Neuron (in vitro differentiated cells): ENCODE data around the gene CCDC6.

Experiments used
- H2AFZ ChIP-seq: one replicate; pipeline ENCODE4 v1.6.1; 2013; ENCODE audit warnings: low read depth, mild to moderate bottlenecking, inconsistent platforms, low read length, moderate library complexity
- H3K27me3 ChIP-seq: one replicate; pipeline ENCODE4 v1.6.1; 2013; ENCODE audit warnings: low read length; ENCODE audit not compliant: insufficient read depth
- H3K36me3 ChIP-seq: one replicate; pipeline ENCODE4 v1.6.1; 2013; ENCODE audit warnings: low read length; ENCODE audit not compliant: insufficient read depth
- H3K4me1 ChIP-seq: one replicate; pipeline ENCODE4 v1.6.1; 2013; ENCODE audit warnings: low read length; ENCODE audit not compliant: insufficient read depth
- H3K4me3 ChIP-seq: 2 replicates; pipeline ENCODE4 v1.5.1; 2013; ENCODE audit warnings: mild to moderate bottlenecking, low read length, moderate library complexity
- H3K9me3 ChIP-seq: one replicate; pipeline ENCODE4 v1.6.1; 2013; ENCODE audit warnings: low read length

CCDC6 gene

GRCh38 chr10:59823751-59824150 lies 82.6 kb downstream of the CCDC6 start:
- peaks cover 15% of the 10 kb centered on the region for H3K9me3 ChIP-seq
- H3K27me3 ChIP-seq, result no peaks in the 10 kb centered on the region
- no peak overlapping the region for H2AFZ ChIP-seq
- no peaks in the 10 kb centered on the region for H3K4me1 ChIP-seq
- H3K36me3 ChIP-seq, result peaks cover 6% of the 10 kb centered on the region
- no peak overlapping the region for H3K4me3 ChIP-seq

GRCh38 chr10:59823111-59823510 lies 83.2 kb downstream of the CCDC6 start:
- no peaks in the 10 kb centered on the region for H3K27me3 ChIP-seq
- no peak overlapping the region for H2AFZ ChIP-seq
- H3K4me3 ChIP-seq, result no peak overlapping the region
- no peaks in the 10 kb centered on the region for H3K4me1 ChIP-seq
- peaks cover 6% of the 10 kb centered on the region for H3K36me3 ChIP-seq
- peaks cover 15% of the 10 kb centered on the region for H3K9me3 ChIP-seq

- Histone ChIP-seq H3K4me3 (no peak overlapping the region), H3K27me3 (no peaks in the 10 kb centered on the region), H2AFZ (no peak overlapping the region), H3K9me3 (peaks cover 15% of the 10 kb centered on the region), H3K4me1 (no peaks in the 10 kb centered on the region), H3K36me3 (peaks cover 3% of the 10 kb centered on the region)
Measured at GRCh38 chr10:59820471-59820870, 85.9 kb downstream of the CCDC6 start.

GRCh38 chr10:59819683-59820082 lies 86.7 kb downstream of the CCDC6 start:
- Histone ChIP-seq H3K27me3 (no peaks in the 10 kb centered on the region), H2AFZ (no peak overlapping the region), H3K4me3 (no peak overlapping the region), H3K4me1 (no peaks in the 10 kb centered on the region), H3K36me3 (peaks cover 3% of the 10 kb centered on the region), H3K9me3 (peaks cover 15% of the 10 kb centered on the region)

- H3K36me3 ChIP-seq, result peaks cover 3% of the 10 kb centered on the region
- no peak overlapping the region for H2AFZ ChIP-seq
- no peaks in the 10 kb centered on the region for H3K27me3 ChIP-seq
- peaks cover 15% of the 10 kb centered on the region for H3K9me3 ChIP-seq
- H3K4me1 ChIP-seq, result peaks cover 3% of the 10 kb centered on the region
- no peak overlapping the region for H3K4me3 ChIP-seq
Measured at GRCh38 chr10:59819265-59819664, 87.1 kb downstream of the CCDC6 start.

- no peaks in the 10 kb centered on the region for H3K27me3 ChIP-seq
- H3K4me3 ChIP-seq, result no peak overlapping the region
- no peak overlapping the region for H2AFZ ChIP-seq
- H3K9me3 ChIP-seq, result peaks cover 7% of the 10 kb centered on the region
- peaks cover 3% of the 10 kb centered on the region for H3K36me3 ChIP-seq
- peaks cover 5% of the 10 kb centered on the region for H3K4me1 ChIP-seq
Measured at GRCh38 chr10:59817773-59818172, 88.6 kb downstream of the CCDC6 start.

- no peak overlapping the region for H2AFZ ChIP-seq
- peaks cover 5% of the 10 kb centered on the region for H3K4me1 ChIP-seq
- H3K27me3 ChIP-seq, result no peaks in the 10 kb centered on the region
- H3K9me3 ChIP-seq, result peaks cover 3% of the 10 kb centered on the region
- H3K36me3 ChIP-seq, result peaks cover 23% of the 10 kb centered on the region
- H3K4me3 ChIP-seq, result no peak overlapping the region
Measured at GRCh38 chr10:59814878-59815277, 91.5 kb downstream of the CCDC6 start.

GRCh38 chr10:59812519-59813122 lies 93.7 kb downstream of the CCDC6 start:
- Histone ChIP-seq H3K9me3 (peaks cover 1% of the 10 kb centered on the region), H3K36me3 (peaks cover 35% of the 10 kb centered on the region), H3K4me3 (no peak overlapping the region), H3K4me1 (peaks cover 5% of the 10 kb centered on the region), H3K27me3 (no peaks in the 10 kb centered on the region), H2AFZ (no peak overlapping the region)

- H3K4me1 ChIP-seq, result peaks cover 5% of the 10 kb centered on the region
- H3K36me3 ChIP-seq, result peaks cover 60% of the 10 kb centered on the region
- no peaks in the 10 kb centered on the region for H3K27me3 ChIP-seq
- no peaks in the 10 kb centered on the region for H3K9me3 ChIP-seq
- no peak overlapping the region for H2AFZ ChIP-seq
- no peak overlapping the region for H3K4me3 ChIP-seq
Measured at GRCh38 chr10:59809644-59809974, 96.7 kb downstream of the CCDC6 start.

- H3K9me3 ChIP-seq, result no peaks in the 10 kb centered on the region
- H3K4me3 ChIP-seq, result no peak overlapping the region
- H2AFZ ChIP-seq, result no peak overlapping the region
- peaks cover 65% of the 10 kb centered on the region for H3K36me3 ChIP-seq
- H3K27me3 ChIP-seq, result no peaks in the 10 kb centered on the region
- H3K4me1 ChIP-seq, result no peaks in the 10 kb centered on the region
Measured at GRCh38 chr10:59808896-59809643, 97.3 kb downstream of the CCDC6 start.

- Histone ChIP-seq H3K27me3 (no peaks in the 10 kb centered on the region), H3K36me3 (peaks cover 72% of the 10 kb centered on the region), H2AFZ (no peak overlapping the region), H3K4me3 (no peak overlapping the region), H3K9me3 (no peaks in the 10 kb centered on the region), H3K4me1 (peaks cover 1% of the 10 kb centered on the region)
Measured at GRCh38 chr10:59807629-59808620, 98.4 kb downstream of the CCDC6 start.

- no peak overlapping the region for H2AFZ ChIP-seq
- H3K27me3 ChIP-seq, result no peaks in the 10 kb centered on the region
- no peak overlapping the region for H3K4me3 ChIP-seq
- peaks cover 61% of the 10 kb centered on the region for H3K36me3 ChIP-seq
- H3K9me3 ChIP-seq, result no peaks in the 10 kb centered on the region
- peaks cover 2% of the 10 kb centered on the region for H3K4me1 ChIP-seq
Measured at GRCh38 chr10:59805014-59805413, 101.3 kb downstream of the CCDC6 start.

- no peaks in the 10 kb centered on the region for H3K9me3 ChIP-seq
- H3K27me3 ChIP-seq, result no peaks in the 10 kb centered on the region
- H3K4me3 ChIP-seq, result no peak overlapping the region
- no peak overlapping the region for H2AFZ ChIP-seq
- peaks cover 56% of the 10 kb centered on the region for H3K36me3 ChIP-seq
- H3K4me1 ChIP-seq, result peaks cover 2% of the 10 kb centered on the region
Measured at GRCh38 chr10:59804220-59804619, 102.1 kb downstream of the CCDC6 start.
